EL (cell line): Measurements from ENCODE around the gene ACSL5.

Experiments used
- DNase-seq: peaks from one replicate; pipeline ENCODE4 v3.0.0-alpha.2; 2016

Gene ACSL5

DNA sequence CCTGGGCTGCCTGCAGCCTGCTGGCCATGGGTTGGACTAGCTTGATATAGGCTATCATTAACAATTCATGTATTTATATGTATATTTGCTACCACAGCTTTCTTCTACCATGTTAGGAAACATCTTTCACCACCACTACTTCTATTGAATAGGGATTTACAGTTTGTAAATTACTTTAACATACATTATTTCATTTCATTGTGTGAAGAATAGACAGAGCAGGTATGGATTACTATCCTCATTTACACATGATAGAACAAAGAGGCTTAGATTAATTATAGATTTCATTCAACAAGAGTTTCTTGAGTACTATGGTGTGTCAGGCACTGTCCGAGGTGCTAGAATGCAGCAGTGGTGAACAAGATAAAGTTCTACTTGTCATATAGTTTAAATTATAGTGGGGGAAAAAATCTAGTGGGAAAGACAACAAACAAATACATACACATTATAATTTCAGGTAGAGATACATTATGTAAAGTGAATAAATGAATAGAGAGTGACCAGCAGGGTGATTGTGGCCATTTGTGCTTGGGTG is 93.7 kb downstream of the ACSL5 start:
- DNase-seq: no peak

DNA sequence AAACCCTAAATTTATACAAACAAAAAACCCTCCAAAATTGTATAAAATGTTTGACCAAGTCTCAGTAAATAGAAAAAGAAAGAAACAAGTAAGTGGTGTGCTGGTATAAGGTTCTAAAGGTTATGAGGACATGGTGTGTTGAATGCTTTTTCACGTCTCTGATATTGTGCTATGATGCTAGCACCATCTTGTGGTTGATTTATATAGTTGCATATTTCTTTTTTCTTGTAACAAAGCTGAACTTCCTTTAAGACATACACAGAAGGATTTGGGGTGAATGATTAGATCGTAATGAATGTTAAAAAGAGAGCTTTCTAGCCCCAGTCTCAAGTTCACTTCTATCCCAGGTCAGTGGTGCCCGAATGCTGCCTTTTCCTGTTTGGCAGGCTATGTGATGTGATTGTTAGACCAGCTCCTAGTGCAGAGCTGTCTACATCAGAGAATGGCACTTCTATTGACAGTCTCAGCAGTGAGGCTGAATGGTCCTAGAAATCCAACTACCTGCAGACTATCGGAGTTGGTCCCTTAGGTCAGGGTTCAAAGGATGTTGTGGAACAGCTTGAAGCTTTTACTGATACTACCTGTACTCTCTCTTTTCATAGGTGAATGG is 98.1 kb downstream of the ACSL5 start:
- peak; percentile 50 for DNase-seq

DNA sequence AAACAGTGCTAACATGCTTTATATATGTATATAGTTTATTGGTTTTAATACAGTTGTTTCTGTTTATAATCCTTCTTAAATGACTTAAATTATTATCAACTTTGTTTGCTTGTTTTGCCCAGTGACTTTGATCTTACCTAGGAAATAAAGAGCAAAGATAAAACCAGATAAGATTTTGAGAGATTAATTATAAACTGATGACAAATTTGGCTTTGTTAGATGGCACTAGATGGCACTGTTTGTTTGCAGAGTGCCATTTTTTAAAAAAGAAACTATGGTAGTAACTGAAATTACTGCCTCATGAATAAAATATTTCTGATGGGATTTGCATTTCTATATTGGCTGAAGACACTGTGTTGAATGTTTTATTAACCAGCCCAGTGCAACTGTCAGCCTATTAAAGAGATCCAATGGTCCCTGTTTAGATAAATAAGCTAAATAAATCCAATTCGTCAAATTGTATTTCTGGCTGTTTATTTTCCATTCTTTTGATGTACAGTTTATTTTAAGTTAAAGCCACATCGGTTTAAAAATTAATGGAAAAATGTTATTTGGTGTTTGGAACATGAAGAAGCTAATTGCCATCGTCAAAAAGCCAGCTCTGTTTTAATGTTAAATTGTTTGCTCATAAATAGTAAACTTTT is 101.8 kb downstream of the ACSL5 start:
- peak; percentile 19 for DNase-seq
